ENCODE data around the gene VEGFA. TPM values are rescaled to one million over a fixed set of nuclear protein-coding genes. Genes with fewer than 3 reads are reported as not detected.

Gene VEGFA
- total RNA-seq, 2 experiments from 2014 or later, result 28.9 to 35.1 TPM

GRCh38 chr6:43771210-43771857 is 1.3 kb downstream of the VEGFA start:
- Mint-ChIP-seq H3K36me3 (peaks cover 15% of the 10 kb centered on the region), H3K4me3 (peak overlapping the region; percentile 93), H3K27ac (peak overlapping the region; percentile 45), H3K27me3 (peaks cover 8% of the 10 kb centered on the region), H3K4me1 (ENCODE audit: low read depth) (peaks cover 30% of the 10 kb centered on the region), H3K9me3 (no peaks in the 10 kb centered on the region)
- DNase-seq, result peak; percentile 75
- CTCF ChIA-PET, result interaction anchor here (0.7 to 4.5 kb wide), 10 partner anchors 12 to 524 kb away, joined by 3 to 172 read pairs (median 4); partner anchors contain the start of gene MAD2L1BP
- intact Hi-C loops (cut with micrococcal nuclease), result loop anchor here (2.0 to 10.0 kb wide), 3 partner anchors 143 to 476 kb away; partner anchors contain the start of genes GTPBP2, HSP90AB1, POLH and XPO5
- POLR2A ChIA-PET, result interaction anchor here (0.8 to 2.8 kb wide), 7 partner anchors 10 to 476 kb away, joined by 3 to 27 read pairs (median 3); partner anchors contain the start of genes GTPBP2 and HSP90AB1

GRCh38 chr6:43771858-43772680 is 2.1 kb downstream of the VEGFA start:
- ChIA-PET POLR2A (interaction anchor here (1.6 kb wide), 1 partner anchor 302 kb away, joined by 7 read pairs; no protein-coding TSS in a partner anchor), CTCF (interaction anchor here (0.6 to 5.1 kb wide), 12 partner anchors 18 to 308 kb away, joined by 3 to 51 read pairs (median 4); no protein-coding TSS in a partner anchor)
- H3K9me3 Mint-ChIP-seq, result no peaks in the 10 kb centered on the region
- H3K27me3 Mint-ChIP-seq, result peaks cover 8% of the 10 kb centered on the region
- H3K4me3 Mint-ChIP-seq, result peak overlapping the region; percentile 93
- H3K36me3 Mint-ChIP-seq, result peaks cover 23% of the 10 kb centered on the region
- H3K27ac Mint-ChIP-seq, result peak overlapping the region; percentile 84
- H3K4me1 Mint-ChIP-seq (ENCODE audit: low read depth), result peaks cover 30% of the 10 kb centered on the region
- intact Hi-C loops (cut with micrococcal nuclease), result loop anchor here (2.0 to 10.0 kb wide), 5 partner anchors 105 to 475 kb away; partner anchors contain the start of genes GTPBP2, HSP90AB1, MRPL14 and POLH
- DNase-seq, result peak; percentile 80

- H3K4me1 Mint-ChIP-seq (ENCODE audit: low read depth), result peaks cover 30% of the 10 kb centered on the region
- H3K27ac Mint-ChIP-seq, result no peak overlapping the region
- intact Hi-C loops (cut with micrococcal nuclease), result loop anchor here (2.0 to 10.0 kb wide), 4 partner anchors 106 to 475 kb away; partner anchors contain the start of genes HSP90AB1, MRPL14, POLH and TMEM63B
- no peak for DNase-seq
- peak overlapping the region; percentile 84 for H3K4me3 Mint-ChIP-seq
- CTCF ChIA-PET, result interaction anchor here (0.6 to 5.1 kb wide), 15 partner anchors 18 to 318 kb away, joined by 3 to 51 read pairs (median 4); no protein-coding TSS in a partner anchor
- POLR2A ChIA-PET, result interaction anchor here (1.1 to 1.6 kb wide), 2 partner anchors 48 to 301 kb away, joined by 4 to 7 read pairs; no protein-coding TSS in a partner anchor
- no peaks in the 10 kb centered on the region for H3K9me3 Mint-ChIP-seq
- H3K27me3 Mint-ChIP-seq, result peaks cover 8% of the 10 kb centered on the region
- peaks cover 27% of the 10 kb centered on the region for H3K36me3 Mint-ChIP-seq
Measured at GRCh38 chr6:43772681-43773049, 2.7 kb downstream of the VEGFA start.

- H3K36me3 Mint-ChIP-seq, result peaks cover 32% of the 10 kb centered on the region
- peak overlapping the region; percentile 84 for H3K4me3 Mint-ChIP-seq
- peak overlapping the region; percentile 9 for H3K27ac Mint-ChIP-seq
- DNase-seq, result peak; percentile 77
- ChIA-PET POLR2A (interaction anchor here (1.1 to 1.6 kb wide), 2 partner anchors 49 to 300 kb away, joined by 4 to 7 read pairs; no protein-coding TSS in a partner anchor), CTCF (interaction anchor here (0.6 to 5.1 kb wide), 31 partner anchors 9 to 317 kb away, joined by 3 to 51 read pairs (median 5); partner anchors contain the start of genes GTPBP2 and MRPS18A)
- intact Hi-C loops (cut with micrococcal nuclease), result loop anchor here (2.0 to 10.0 kb wide), 4 partner anchors 107 to 474 kb away; partner anchors contain the start of genes HSP90AB1, MRPL14, POLH and TMEM63B
- no peaks in the 10 kb centered on the region for H3K9me3 Mint-ChIP-seq
- peaks cover 8% of the 10 kb centered on the region for H3K27me3 Mint-ChIP-seq
- H3K4me1 Mint-ChIP-seq (ENCODE audit: low read depth), result peaks cover 30% of the 10 kb centered on the region
Measured at GRCh38 chr6:43773050-43773979, 3.3 kb downstream of the VEGFA start.

- H3K4me1 Mint-ChIP-seq (ENCODE audit: low read depth), result peaks cover 30% of the 10 kb centered on the region
- no peak for DNase-seq
- H3K4me3 Mint-ChIP-seq, result no peak overlapping the region
- peaks cover 8% of the 10 kb centered on the region for H3K27me3 Mint-ChIP-seq
- CTCF ChIA-PET, result interaction anchor here (0.7 to 5.1 kb wide), 42 partner anchors 8 to 317 kb away, joined by 3 to 51 read pairs (median 4); partner anchors contain the start of genes GTPBP2 and MRPS18A
- POLR2A ChIA-PET, result interaction anchor here (0.7 to 1.1 kb wide), 3 partner anchors 50 to 300 kb away, joined by 3 to 4 read pairs (median 4); no protein-coding TSS in a partner anchor
- intact Hi-C loops (cut with micrococcal nuclease), result loop anchor here (1.0 to 10.0 kb wide), 5 partner anchors 64 to 473 kb away; partner anchors contain the start of genes HSP90AB1, MRPL14, POLH and TMEM63B
- H3K9me3 Mint-ChIP-seq, result no peaks in the 10 kb centered on the region
- no peak overlapping the region for H3K27ac Mint-ChIP-seq
- H3K36me3 Mint-ChIP-seq, result peaks cover 40% of the 10 kb centered on the region
Measured at GRCh38 chr6:43773980-43774775, 4.2 kb downstream of the VEGFA start.

- peaks cover 30% of the 10 kb centered on the region for H3K4me1 Mint-ChIP-seq (ENCODE audit: low read depth)
- intact Hi-C loops (cut with micrococcal nuclease), result loop anchor here (1.0 to 10.0 kb wide), 3 partner anchors 63 to 472 kb away; partner anchors contain the start of genes HSP90AB1, POLH and XPO5
- peak; percentile 75 for DNase-seq
- H3K4me3 Mint-ChIP-seq, result no peak overlapping the region
- H3K27ac Mint-ChIP-seq, result no peak overlapping the region
- ChIA-PET POLR2A (interaction anchor here (0.7 to 0.9 kb wide), 2 partner anchors 50 to 299 kb away, joined by 3 to 4 read pairs; no protein-coding TSS in a partner anchor), CTCF (interaction anchor here (0.6 to 5.1 kb wide), 37 partner anchors 9 to 311 kb away, joined by 3 to 51 read pairs (median 5); partner anchors contain the start of gene MRPS18A)
- H3K9me3 Mint-ChIP-seq, result no peaks in the 10 kb centered on the region
- peaks cover 47% of the 10 kb centered on the region for H3K36me3 Mint-ChIP-seq
- peaks cover 8% of the 10 kb centered on the region for H3K27me3 Mint-ChIP-seq
Measured at GRCh38 chr6:43774776-43775534, 4.9 kb downstream of the VEGFA start.

GRCh38 chr6:43775535-43775885 is 5.5 kb downstream of the VEGFA start:
- no peak overlapping the region for H3K27ac Mint-ChIP-seq
- intact Hi-C loops (cut with micrococcal nuclease), result loop anchor here (10.0 kb wide), 1 partner anchor 201 kb away; the partner anchor contains the start of genes POLH and XPO5
- ChIA-PET POLR2A (no interaction called here), CTCF (interaction anchor here (1.1 to 5.1 kb wide), 11 partner anchors 13 to 299 kb away, joined by 3 to 44 read pairs (median 7); partner anchors contain the start of gene MRPS18A)
- DNase-seq, result no peak
- H3K36me3 Mint-ChIP-seq, result peaks cover 50% of the 10 kb centered on the region
- H3K9me3 Mint-ChIP-seq, result no peaks in the 10 kb centered on the region
- no peak overlapping the region for H3K4me3 Mint-ChIP-seq
- peaks cover 30% of the 10 kb centered on the region for H3K4me1 Mint-ChIP-seq (ENCODE audit: low read depth)
- peaks cover 8% of the 10 kb centered on the region for H3K27me3 Mint-ChIP-seq

- H3K27me3 Mint-ChIP-seq, result peaks cover 8% of the 10 kb centered on the region
- no peak overlapping the region for H3K27ac Mint-ChIP-seq
- peaks cover 30% of the 10 kb centered on the region for H3K4me1 Mint-ChIP-seq (ENCODE audit: low read depth)
- no peak overlapping the region for H3K4me3 Mint-ChIP-seq
- POLR2A ChIA-PET, result no interaction called here
- H3K36me3 Mint-ChIP-seq, result peaks cover 55% of the 10 kb centered on the region
- DNase-seq, result no peak
- intact Hi-C loops (cut with micrococcal nuclease), result loop anchor here (10.0 kb wide), 1 partner anchor 201 kb away; the partner anchor contains the start of genes POLH and XPO5
- no peaks in the 10 kb centered on the region for H3K9me3 Mint-ChIP-seq
- CTCF ChIA-PET, result interaction anchor here (0.9 to 5.1 kb wide), 2 partner anchors 108 to 298 kb away, joined by 3 to 44 read pairs; no protein-coding TSS in a partner anchor
Measured at GRCh38 chr6:43776115-43776798, 6.2 kb downstream of the VEGFA start.

Data from activated CD4-positive, alpha-beta memory T cell treated with anti-CD3 and anti-CD28 coated beads for 36 hours (primary cell).